NT2/D1 (cell line): ENCODE results near the gene MYO7B.
A peak's percentile ranks its signal among the peaks of the same experiment; 100 is the strongest.

Source experiments
- DNase-seq: peaks from one replicate; pipeline ENCODE4 v3.0.0-alpha.2; 2011; ENCODE audit warnings: low read depth, low spot score
- H3K27me3 ChIP-seq: 2 replicates; pipeline ENCODE4 v1.6.0; 2011; ENCODE audit warnings: mild to moderate bottlenecking; ENCODE audit not compliant: insufficient read length, insufficient read depth
- H3K36me3 ChIP-seq: 2 replicates; pipeline ENCODE4 v1.6.1; 2011; ENCODE audit warnings: mild to moderate bottlenecking, low read length, mixed read lengths; ENCODE audit not compliant: insufficient read depth, insufficient read length
- H3K4me1 ChIP-seq: 2 replicates; pipeline ENCODE4 v1.5.1; 2011; ENCODE audit not compliant: insufficient read depth, insufficient read length
- H3K4me3 ChIP-seq: 2 replicates; pipeline ENCODE4 v1.5.1; 2011; ENCODE audit warnings: low read depth; ENCODE audit not compliant: insufficient read length
- H3K9ac ChIP-seq: 2 replicates; pipeline ENCODE4 v1.6.0; 2011; ENCODE audit warnings: low read depth; ENCODE audit not compliant: insufficient read length
- H3K9me3 ChIP-seq: 2 replicates; pipeline ENCODE4 v1.5.1; 2011; ENCODE audit warnings: mild to moderate bottlenecking, low read length; ENCODE audit not compliant: insufficient read depth
- SUZ12 ChIP-seq: IDR thresholded peaks from 2 replicates; pipeline ENCODE4 v1.6.1; 2011; ENCODE audit not compliant: insufficient read length, insufficient read depth; ENCODE audit errors: extremely low read depth
- YY1 ChIP-seq: IDR thresholded peaks from 2 replicates; pipeline ENCODE4 v1.6.1; 2011; ENCODE audit not compliant: insufficient read length, insufficient read depth
- ZNF274 ChIP-seq: IDR thresholded peaks from 2 replicates; pipeline ENCODE4 v1.6.1; 2011; ENCODE audit warnings: mild to moderate bottlenecking, low read depth, low read length

MYO7B gene

GRCh38 chr2:127560201-127560930, 24.9 kb downstream of the MYO7B start:
- no peak for DNase-seq

GRCh38 chr2:127560931-127561280, 25.4 kb downstream of the MYO7B start:
- H3K27me3 ChIP-seq: no peaks in the 10 kb centered on the region
- peaks cover 8% of the 10 kb centered on the region; the same call in 1 of the 2 replicates for H3K9me3 ChIP-seq
- no peak for DNase-seq
- no peak overlapping the region for H3K4me3 ChIP-seq
- peaks cover 11% of the 10 kb centered on the region for H3K4me1 ChIP-seq
- no peaks in the 10 kb centered on the region for H3K36me3 ChIP-seq
- TF ChIP-seq ZNF274 (no peak), YY1 (no peak), SUZ12 (no peak)
- H3K9ac ChIP-seq: no peak overlapping the region

More at GRCh38 chr2:127560201-127560930, 24.9 kb downstream of the MYO7B start:
- TF ChIP-seq YY1: no peak
- no peaks in the 10 kb centered on the region for H3K27me3 ChIP-seq
- H3K9me3 ChIP-seq: peaks cover 8% of the 10 kb centered on the region; the same call in 1 of the 2 replicates
- H3K4me3 ChIP-seq: no peak overlapping the region
- peaks cover 6% of the 10 kb centered on the region for H3K4me1 ChIP-seq
- H3K36me3 ChIP-seq: no peaks in the 10 kb centered on the region
- H3K9ac ChIP-seq: peak overlapping the region; percentile 17

- H3K4me3 ChIP-seq: no peak overlapping the region
- H3K9me3 ChIP-seq: peaks cover 8% of the 10 kb centered on the region; the same call in 1 of the 2 replicates
- no peak for TF ChIP-seq ZNF274
- TF ChIP-seq YY1: no peak
- TF ChIP-seq SUZ12: no peak
- H3K36me3 ChIP-seq: no peaks in the 10 kb centered on the region
- H3K27me3 ChIP-seq: no peaks in the 10 kb centered on the region
- H3K9ac ChIP-seq: no peak overlapping the region
- peaks cover 12% of the 10 kb centered on the region for H3K4me1 ChIP-seq
- DNase-seq: no peak
Measured at GRCh38 chr2:127561371-127561770, 25.9 kb downstream of the MYO7B start.

GRCh38 chr2:127562936-127563335, 27.5 kb downstream of the MYO7B start:
- Histone ChIP-seq H3K4me3 (no peak overlapping the region), H3K27me3 (no peaks in the 10 kb centered on the region), H3K9me3 (no peaks in the 10 kb centered on the region), H3K9ac (no peak overlapping the region), H3K4me1 (peaks cover 14% of the 10 kb centered on the region), H3K36me3 (no peaks in the 10 kb centered on the region)
- DNase-seq: no peak
- TF ChIP-seq YY1 (no peak), SUZ12 (no peak), ZNF274 (no peak)

GRCh38 chr2:127563458-127564428, 28.3 kb downstream of the MYO7B start:
- no peak for DNase-seq
- Histone ChIP-seq H3K9me3 (no peaks in the 10 kb centered on the region), H3K27me3 (no peaks in the 10 kb centered on the region), H3K36me3 (no peaks in the 10 kb centered on the region), H3K4me1 (peaks cover 18% of the 10 kb centered on the region), H3K4me3 (no peak overlapping the region), H3K9ac (no peak overlapping the region)
- TF ChIP-seq SUZ12 (no peak), ZNF274 (no peak), YY1 (no peak)

- Histone ChIP-seq H3K4me1 (peaks cover 19% of the 10 kb centered on the region), H3K27me3 (no peaks in the 10 kb centered on the region), H3K4me3 (no peak overlapping the region), H3K9me3 (no peaks in the 10 kb centered on the region), H3K9ac (no peak overlapping the region), H3K36me3 (no peaks in the 10 kb centered on the region)
- DNase-seq: no peak
- TF ChIP-seq ZNF274 (no peak), YY1 (no peak), SUZ12 (no peak)
Measured at GRCh38 chr2:127564429-127565260, 29.2 kb downstream of the MYO7B start.
